DMS114 treated with DMSO at 0.1 percent for 48 hours (cell line): ENCODE data around the gene CALCOCO1.

Source experiments
- DNase-seq: peaks from one replicate; lab custom pipeline; 2025; ENCODE audit not compliant: unreplicated experiment; lab: John Stamatoyannopoulos, UW

Gene CALCOCO1

GRCh38 chr12:53667080-53667479, 60.2 kb downstream of the CALCOCO1 start:
- DNase-seq = no peak

GRCh38 chr12:53664936-53665335, 62.3 kb downstream of the CALCOCO1 start:
- DNase-seq = no peak

- no peak for DNase-seq
These were observed 63.1 kb downstream of the CALCOCO1 start for GRCh38 chr12:53664191-53664590.

GRCh38 chr12:53660041-53660440, 67.2 kb downstream of the CALCOCO1 start:
- DNase-seq = no peak

- DNase-seq = no peak
These were observed 67.7 kb downstream of the CALCOCO1 start for GRCh38 chr12:53659571-53659981.

DNA sequence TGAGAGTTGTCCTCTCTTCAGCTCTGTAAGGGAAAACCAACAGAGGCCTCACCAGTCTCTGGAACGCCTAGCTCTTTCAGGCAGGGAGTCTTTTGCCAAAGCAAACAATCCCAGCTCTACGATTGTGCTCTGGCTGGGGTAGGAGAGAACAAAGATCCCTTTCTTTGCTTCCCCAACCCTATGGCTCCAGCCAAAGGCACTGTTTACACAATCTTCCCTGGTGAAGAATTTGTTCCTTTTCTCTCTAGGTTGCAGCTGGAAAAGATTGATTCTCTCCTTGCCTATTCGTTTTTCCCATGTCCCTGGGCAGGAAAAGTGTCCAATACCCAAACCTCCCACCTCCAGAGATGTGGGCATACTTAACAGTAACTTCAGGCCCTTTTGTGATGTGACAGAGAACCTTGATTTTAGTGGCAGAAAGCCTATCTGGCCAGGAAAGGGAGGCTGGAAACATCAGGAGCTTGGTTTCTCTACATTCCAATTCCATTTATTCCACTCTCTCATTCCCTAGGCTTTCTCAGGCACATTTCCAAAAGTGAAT, 68.2 kb downstream of the CALCOCO1 start:
- no peak for DNase-seq
